SU-DHL-6 (cell line): ENCODE data around the gene RPS13.

ENCODE experiments used
- CTCF ChIP-seq: fragments of 200-600 bp; sonication (generic); IDR thresholded peaks from one replicate; pipeline ENCODE4 v1.5.1; 2017; ENCODE audit warnings: antibody characterized with exemption, mild to moderate bottlenecking, low read length, moderate library complexity; ENCODE audit not compliant: insufficient read depth, poor library complexity, severe bottlenecking
- EZH2phosphoT487 ChIP-seq: fragments of 200-600 bp; sonication (generic), shearing (Covaris generic); conservative IDR thresholded peaks from 2 replicates; pipeline ENCODE4 v1.6.1; 2018; ENCODE audit warnings: mild to moderate bottlenecking, antibody characterized with exemption, low read length, moderate library complexity, mixed read lengths

DNA sequence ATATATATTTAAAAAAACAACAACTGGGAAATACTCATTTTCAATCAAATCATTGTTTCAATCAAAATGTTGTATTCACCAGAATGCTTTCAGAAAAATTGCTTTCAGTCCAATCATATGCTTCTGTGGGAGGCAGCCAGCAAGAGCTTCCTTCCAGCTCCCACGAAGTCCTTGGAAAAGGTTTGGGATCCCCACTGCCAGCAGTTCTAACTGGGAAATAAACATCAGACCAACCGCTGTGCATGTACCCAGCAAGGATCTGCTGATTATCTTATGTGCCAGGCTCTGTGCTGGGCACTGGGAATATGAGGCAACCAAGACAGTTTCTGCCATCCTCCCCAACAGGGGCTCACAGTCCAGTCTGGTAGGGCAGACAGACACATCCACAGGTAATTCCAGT, 10.8 kb downstream of the RPS13 start:
- TF ChIP-seq CTCF (no peak), EZH2phosphoT487 (no peak)
